GM18870 (cell line): ENCODE measurements around the gene GTF2H4.
"Not testable (repeated sequence)": the region's sequence is repeated elsewhere in the genome, so short reads cannot be mapped to it uniquely, and the experiment has no call there.

Source experiments
- ATAC-seq: cut with Tn5 transposase; IDR thresholded peaks from one replicate; pipeline ENCODE4 v1.9.1; 2021; ENCODE audit warnings: moderate library complexity; ENCODE audit not compliant: unreplicated experiment

Gene GTF2H4

DNA sequence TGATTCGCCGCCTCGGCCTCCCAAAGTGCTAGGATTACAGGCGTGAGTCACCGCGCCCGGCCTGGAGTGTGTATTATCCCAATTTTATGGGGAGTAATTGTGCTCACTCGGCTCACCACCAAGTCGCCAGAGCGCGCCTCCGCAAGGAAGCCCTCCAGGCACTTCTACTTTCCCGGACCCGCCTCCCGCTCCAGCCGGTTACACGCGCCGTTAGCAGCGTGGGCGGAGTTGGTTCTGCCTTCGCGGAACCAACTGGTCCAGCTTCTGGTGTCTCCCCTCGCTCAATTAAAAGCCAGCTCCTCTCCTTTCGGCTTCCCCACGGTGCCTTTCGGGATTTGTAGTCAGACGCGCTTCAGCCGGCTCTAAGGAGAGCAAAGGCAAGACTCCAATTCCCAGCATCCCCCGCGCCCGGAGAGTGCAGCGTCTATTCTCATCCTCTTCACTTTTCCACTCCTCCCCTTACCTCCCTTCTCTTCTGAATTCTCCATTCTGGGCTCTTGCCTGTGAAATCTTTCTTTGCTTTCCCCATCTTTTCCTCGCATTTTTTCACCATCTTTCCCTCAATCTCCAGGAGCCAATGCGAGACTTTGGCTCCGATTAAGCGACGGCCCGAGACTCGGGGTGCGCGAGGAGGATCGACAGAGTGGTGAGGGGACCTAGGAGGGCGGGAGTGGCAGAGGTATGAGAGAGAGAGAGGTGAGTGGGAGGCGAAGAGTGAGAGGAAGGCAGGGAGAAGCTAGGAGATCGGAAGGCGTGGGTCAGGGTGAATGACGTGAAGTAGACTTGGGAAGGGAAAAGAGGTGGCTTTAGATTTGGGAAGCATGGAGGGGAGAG, at the start of gene GTF2H4:
TSS of gene GTF2H4 (plus strand) at position 450 of the 834 bp plus-strand sequence.
- ATAC-seq, result peak; percentile 89

DNA sequence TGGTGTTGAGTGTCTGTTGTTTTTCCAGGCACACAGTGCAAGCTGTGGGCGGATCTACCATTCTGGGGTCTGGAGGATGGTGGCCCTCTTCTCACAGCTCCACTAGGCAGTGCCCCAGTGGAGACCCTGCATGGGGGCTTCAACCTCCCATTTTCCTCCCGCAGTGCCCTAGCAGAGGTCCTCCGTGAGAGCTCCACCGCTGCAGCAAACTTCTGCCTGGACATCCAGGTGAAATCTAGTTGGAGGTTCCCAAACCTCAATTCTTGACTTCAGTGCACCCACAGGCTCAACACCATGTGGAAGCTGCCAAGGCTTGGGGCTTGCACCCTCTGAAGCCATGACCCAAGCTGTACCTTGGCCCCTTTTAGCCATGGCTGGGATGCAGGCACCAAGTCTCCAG, 48.3 kb upstream of the GTF2H4 start:
- not testable (repeated sequence) for ATAC-seq

DNA sequence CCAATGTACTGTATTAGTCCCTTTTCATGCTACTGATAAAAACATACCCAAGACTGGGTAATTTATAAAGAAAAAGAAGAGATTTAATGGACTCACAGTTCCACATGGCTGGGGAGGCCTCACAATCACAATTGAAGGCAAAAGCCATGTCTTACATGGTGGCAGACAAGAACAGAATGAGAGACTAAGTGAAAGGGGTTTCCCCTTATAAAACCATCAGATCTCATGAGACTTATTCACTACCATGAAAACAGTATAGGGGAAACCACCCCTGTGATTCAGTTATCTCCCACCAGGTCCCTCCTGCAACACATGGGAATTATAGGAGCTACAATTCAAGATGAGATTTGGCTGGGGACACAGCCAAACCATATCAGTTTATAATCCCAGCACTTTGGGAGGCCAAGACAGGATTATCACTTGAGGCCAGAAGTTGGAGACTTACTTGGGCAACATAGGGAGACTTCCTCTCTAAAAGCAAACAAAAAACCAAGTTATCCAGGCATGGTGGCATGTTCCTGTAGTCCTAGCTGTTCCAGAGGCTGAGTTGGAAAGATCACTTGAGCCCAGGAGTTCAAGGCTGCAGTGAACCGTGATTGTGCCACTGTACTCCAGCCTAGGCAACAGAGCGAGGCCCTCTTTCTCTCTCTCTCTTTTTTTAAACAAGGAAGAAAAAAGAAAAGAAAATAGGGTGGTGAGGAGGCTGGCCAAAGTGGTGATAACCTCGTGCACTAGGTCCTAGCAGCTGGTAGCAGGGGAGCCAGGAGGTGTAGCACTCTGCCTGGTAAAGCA, 46.6 kb upstream of the GTF2H4 start:
- no peak for ATAC-seq

DNA sequence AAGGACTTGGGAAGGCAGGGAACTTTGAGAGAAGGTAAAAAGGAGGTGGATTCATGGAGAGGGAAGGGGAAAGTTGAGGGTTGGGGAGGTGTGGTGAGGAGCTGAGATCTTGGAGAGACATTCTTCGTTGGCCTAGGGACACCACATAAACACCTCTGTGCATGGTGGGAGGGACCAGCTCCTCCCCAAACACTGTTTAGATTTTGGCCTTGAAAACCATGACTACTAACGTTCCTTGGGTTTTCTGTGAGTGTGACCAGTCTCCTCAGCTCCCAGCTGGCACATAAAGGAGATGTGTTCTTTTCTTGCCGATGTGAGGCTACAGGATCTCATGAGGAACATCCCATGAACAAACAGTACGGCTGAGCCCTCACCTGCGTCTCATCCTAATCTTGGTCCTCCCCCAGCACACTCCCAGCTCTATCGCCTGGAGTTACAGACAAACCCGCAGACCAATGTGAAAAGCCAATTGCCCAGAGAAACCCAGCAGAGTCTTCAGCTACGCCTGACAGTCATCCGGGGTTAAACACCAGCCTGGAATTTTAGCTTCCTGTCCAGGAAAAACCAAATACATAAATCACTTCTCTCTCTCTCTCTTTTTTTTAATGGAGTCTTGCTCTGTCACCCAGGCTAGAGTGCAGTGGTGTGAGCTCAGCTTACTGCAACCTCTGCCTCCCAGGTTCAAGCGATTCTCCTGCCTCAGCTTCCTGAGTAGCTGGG, 45.7 kb upstream of the GTF2H4 start:
- ATAC-seq, result no peak

DNA sequence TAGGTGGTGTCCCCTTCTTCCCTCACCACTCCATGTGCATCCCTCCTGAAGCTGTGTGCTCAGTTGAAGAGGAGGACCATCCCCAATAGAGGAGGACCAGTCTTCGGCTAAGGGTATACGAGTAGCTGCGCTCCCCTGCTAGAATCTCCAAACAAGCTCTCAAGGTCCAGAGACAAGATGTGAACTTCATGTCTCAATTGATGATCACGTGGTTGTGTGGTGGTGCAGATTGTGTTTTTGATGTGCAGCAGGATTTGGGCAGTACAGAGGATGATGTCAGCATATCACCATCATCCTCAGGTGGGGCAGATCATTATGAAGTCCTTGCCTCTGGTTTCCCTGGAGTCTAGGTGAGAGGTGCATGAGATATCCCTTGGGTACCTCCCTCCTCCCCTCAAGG, 43.7 kb upstream of the GTF2H4 start:
- ATAC-seq, result no peak

DNA sequence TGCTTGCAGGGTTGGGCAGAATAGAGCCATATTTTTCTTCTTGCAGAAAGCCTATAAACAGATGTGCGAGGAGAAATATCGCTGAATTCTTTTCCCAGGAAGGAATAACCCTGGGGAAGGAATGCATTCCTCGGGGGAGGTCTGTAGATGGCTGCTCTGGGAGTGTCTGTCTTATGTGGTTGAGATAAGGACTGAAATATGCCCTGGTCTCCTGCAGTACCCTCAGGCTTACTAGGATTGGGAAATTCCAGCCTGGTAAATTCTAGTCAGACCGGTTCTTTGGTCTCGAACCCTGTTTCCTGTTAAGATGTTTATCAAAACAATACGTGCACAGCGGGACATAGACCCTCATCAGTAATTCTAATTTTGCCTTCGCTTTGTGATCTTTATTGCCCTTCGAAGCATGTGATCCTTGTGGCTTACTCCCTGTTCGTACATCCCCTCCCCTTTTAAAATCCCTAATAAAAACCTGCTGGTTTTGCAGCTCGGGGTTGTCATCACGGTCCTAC, 38.7 kb upstream of the GTF2H4 start:
- not testable (repeated sequence) for ATAC-seq

DNA sequence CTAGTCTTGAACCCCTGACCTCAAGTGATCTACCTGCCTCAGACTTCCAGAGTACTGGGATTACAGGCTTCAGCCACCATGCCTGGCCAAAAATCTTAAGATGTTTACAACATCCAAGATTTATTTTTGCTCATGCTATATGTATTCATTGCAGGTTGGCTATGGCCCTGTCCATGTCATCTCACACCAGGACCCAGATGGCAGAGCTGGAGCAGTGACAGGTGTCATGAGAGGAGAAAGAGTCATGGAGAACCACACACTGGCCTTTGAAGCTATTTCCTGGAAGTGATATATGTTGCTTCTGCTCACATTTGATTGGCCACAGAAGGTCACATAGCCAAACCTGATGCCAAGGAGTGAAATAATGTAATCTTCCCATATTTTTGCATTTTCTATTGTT, 37.5 kb upstream of the GTF2H4 start:
- no peak for ATAC-seq

DNA sequence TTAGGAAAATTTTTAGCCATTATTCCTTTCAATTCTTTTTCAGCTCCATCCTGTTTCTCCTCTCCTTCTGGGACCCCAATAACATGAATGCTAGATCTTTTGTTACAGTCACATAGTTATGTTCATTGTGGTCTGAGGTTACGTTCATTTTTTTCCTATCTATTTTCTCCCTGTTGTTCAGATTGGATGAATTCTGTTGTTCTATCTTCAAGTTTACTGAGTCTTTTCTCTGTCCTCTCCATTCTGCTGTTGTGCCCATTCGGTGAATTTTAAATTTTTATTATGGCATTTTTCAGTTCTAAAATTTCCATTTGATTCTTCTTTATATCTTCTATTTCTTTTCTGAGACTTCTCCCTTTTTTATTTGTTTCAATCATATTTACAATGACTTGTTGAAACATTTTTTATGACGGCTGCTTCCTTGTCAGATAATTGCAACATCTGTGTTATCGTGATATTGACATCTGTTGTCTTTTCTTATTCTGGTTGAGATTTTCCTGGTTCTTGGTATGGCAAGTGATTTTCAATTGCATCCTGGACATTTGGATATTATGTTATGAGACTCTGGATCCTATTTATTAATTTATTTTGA, 36.3 kb upstream of the GTF2H4 start:
- ATAC-seq, result no peak

DNA sequence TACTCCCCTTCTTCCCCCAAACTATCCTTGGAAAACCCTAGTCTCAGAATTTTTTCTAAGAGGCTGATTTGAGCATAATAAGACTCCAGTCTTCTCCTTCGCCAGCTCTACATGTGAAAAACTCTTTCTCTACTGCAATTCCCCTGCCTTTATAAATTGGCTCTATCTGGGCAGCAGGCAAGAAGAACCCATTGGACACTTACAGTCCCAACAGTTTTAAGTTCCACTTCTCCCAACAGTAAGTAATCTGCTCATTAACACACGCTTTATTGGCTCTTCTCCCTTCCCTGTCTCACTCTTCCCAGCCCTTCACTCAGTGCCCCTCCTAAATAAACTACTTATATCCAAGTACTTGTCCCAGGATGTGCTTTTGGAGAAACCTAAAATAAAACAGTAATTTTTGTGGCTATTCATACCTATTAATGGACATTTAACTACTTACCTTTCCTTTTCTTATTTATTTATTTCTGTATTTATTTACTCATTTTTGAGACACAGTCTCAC, 34.8 kb upstream of the GTF2H4 start:
- no peak for ATAC-seq

DNA sequence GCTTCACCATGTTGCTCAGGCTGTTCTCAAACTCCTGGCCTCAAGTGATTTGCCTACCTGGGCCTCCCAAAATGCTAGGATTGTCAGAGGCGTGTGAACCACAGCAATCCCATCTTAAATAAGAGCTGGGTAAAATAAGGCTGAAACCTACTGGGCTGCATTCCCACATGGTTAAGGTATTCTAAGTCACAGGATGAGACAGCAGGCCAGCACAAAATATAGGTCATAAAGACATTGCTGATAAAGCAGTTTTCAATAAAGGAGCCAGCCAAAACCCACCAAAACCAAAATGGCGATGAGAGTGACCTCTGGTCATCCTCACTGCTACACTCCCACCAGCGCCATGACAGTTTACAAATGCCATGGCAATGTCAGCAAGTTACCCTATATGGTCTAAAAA, 34.2 kb upstream of the GTF2H4 start:
- not testable (repeated sequence) for ATAC-seq

DNA sequence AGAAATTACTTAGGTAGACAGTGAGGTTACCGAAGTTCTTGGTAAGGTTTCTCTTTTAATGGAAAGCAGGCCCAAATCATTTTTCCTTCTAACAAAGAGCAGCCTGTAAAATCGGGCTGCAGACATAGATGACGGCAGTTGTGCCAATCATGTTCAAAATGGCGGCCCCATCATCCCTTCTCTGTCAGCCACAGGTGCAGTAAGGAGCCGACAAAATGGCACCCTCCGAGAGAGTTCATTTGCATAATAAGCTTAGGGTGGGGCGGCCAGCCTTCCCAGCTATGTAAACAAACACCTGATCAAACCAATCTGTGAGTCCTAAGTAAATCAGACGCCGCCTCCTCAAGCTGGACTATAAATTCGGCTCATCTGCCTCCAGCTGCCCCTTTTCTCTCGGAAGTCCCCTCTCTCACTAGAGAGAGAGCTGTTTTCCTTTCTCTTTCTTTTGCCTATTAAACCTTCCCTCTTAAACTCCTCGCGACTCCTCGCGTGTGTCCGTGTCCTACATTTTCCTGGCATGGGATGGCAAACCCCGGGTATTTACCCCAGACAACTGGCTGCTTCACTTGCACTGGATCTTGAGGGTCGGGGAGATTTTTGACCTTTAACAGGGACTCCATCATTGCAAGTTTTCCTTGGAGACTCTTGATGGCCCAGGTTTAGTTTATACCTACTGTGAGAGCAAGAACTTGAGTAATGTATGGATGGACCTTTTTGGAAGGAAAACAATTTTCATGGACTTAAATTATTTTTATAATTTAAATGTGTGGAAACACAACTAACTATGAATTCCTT, 32.6 kb upstream of the GTF2H4 start:
- ATAC-seq, result no peak

DNA sequence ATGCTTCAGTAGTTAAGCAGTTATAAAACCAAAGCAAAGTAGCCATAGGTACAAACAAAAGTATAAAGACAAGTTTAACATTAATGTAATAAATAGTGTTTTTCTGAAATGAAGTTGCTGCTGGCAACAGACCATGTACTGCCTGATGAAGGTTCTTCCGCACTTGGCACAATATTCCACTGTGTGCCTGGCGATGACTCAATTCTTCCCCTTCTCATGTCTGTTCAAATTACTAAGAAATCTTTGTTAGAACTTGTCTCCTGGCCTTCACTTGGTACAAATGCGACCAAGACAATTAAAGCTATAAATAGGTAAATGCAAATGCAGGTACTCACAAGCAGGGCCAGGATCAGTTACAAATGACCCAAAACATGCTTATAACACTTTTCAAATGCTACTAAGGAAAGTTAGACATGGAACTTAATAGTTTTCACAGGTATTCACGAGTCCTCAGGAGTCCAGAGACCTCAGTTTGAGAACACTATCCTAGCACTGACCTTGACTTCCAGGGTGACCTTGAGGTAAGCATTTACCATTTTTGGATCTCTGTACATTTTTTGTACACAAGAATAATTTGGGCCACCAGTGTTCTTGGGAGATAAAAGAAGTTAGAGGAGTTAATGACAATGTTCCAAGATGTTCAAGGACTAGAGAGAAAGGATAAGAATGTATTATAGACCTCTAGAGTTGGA, 31.8 kb upstream of the GTF2H4 start:
- ATAC-seq, result no peak

DNA sequence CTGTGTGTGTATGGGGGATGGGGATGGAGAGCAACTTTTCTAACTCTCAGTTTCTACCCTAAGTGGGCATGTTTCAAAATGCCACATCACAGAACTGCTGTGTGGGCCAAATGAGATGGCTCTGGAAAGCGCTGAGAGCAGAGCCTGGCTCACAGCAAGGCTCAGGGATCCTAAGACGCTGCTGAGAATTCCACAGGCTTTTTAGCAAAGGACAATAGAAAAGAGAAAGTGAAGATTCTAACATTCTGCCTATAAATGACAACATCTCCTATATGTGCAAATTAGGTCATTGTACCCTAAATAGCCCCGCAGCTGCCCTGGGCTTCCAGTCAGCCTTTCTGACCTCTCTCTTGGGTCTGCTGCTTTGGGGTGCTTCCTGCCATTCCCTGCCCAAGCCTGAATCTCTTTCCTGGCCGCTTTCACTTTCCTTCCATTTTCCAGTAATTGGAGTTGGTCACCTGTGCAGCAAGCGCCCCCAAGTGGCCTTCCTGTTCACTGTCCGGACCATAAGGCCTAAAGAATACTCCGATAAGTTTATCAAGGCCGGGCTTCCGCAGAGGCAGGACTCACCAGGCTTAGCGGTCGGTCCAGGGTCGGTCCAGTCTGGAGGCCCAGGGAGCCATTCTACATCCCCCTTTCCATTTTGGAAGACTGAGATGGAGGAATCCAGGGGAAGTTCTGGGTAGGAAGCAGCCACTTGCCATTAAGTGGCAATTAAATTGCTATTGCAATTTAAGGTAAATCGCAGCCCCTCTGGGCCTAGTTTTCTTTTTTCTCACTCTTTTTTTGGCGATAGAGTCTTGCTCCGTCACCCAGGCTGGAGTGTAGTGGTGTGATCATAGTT, 30.4 kb upstream of the GTF2H4 start:
- ATAC-seq, result no peak

DNA sequence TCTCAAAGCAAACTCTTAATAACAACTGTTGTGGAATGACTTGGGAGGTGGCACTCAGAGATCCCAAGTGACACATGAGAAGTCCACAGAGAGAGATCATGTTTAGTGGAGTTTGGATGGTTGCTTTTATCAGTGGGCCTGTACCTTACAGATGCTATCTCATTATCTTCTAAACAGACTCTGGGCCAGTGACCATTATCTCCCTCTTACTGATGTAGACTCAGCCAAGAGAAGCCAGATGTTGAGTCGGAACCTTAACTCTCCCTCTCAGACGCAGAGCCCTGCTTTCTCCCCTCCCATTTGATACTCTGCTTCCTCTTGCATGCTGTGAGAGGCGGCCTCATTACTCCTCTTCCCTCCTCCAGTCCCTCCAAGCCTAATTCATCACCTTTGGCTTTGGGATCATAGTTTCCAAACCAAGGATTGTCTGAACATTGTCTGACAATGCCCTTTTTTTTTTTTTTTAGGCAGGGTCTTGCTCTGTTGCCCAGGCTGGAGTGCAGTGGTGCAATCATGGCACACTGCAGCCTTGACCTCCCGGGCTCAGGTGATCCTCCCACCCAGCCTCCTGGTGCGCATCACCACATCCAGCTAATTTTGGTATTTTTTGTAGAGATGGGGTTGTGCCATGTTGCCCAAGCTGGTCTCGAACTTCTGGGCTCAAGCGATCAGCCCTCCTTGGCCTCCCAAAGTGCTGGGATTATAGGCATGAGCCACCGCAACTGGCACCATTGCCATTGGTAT, 28.2 kb upstream of the GTF2H4 start:
- ATAC-seq, result no peak

DNA sequence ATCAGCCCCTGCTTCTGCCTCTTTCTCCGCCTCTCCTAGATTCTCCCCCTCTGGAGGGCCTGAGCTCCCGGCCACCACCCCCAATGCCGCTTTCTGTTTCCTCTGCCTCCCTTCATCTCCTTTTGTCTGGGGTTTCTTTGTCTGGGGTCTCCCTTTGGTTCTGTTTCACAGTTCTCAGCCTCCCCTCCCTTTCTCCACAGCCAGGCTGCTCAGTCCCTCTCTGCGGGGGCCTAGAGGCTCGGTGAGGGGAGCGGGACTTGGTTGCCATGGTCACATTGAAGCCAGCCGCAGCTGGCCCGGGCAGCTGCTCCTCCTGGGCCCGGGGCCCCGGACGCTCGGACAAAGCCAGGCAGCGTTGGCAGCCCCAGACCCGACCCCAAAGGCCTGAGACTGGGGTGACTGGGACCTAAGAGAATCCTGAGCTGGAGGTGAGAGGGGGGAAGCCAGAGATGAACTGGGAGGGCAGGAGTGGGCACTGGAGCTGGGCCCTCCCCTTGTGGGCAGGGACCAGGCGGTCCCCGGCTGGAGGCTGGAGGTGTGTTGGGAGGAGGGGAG, 27.2 kb upstream of the GTF2H4 start:
- ATAC-seq, result no peak

DNA sequence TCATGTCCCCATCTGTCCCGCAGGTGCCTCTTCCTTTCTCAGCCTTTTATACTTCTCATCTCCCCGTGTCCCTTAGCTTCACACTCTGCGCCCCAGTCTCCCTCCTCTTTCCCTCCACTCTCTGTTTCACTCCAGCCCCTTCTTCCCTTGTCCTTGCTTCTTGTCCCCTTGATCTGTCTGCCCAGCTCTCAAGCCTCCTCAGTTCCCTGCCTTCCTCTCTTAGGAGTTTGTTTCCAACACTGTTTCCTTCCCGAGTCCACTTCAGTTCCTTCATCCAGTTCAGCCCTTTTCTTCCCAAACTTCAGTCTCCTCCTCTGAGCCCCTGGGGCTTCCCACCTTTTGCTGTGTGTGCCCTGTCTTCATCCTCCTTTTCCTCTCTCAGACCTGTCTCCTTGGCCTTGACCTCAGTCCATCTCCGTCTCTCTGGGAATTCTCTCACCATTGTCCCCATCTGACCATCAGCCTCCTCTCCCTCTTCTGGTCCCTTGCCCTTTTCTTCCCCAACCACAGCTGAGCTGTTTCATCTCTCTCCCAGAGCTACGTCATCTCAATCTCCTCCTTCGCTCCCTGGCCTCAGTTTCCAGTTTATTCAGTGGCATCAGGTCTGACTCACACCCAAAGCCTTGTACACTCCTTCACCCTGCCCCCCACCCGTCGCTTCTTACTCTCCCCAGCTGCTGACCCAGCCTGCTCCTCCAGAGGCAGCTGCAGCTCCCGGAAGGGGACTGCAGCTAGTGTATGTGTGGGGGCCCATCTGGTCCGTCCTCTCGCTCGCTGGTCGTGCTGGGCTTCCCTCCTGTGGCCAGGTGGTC, 26.4 kb upstream of the GTF2H4 start:
- no peak for ATAC-seq
